Fibroblast of gingiva (primary cell): ENCODE measurements around the gene TEK.
"Not testable (repeated sequence)": the region's sequence is repeated elsewhere in the genome, so short reads cannot be mapped to it uniquely, and the experiment has no call there.

ENCODE experiments used
- DNase-seq: peaks from one replicate; pipeline ENCODE4 v3.0.0-alpha.2; 2011; ENCODE audit warnings: low read depth

The TEK gene

DNA sequence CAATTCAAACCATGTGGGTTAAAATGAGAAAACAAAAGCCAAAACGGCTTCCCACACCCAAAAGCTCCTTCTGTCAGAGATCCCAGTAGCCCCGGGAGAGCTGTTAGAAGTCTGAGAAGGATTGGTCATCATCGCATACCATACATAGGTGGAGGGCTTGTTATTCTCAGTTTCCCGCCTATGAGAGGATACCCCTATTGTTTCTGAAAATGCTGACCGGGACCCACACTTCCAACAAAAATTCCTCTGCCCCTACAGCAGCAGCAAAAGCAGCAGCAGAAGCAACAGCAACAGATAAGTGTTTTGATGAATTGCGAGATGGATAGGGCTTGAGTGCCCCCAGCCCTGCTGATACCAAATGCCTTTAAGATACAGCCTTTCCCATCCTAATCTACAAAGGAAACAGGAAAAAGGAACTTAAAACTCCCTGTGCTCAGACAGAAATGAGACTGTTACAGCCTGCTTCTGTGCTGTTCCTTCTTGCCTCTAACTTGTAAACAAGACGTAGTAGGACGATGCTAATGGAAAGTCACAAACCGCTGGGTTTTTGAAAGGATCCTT, at the start of gene TEK:
TSS of gene TEK (plus strand) at position 245 of the 561 bp plus-strand sequence. CDS start 366 bp downstream, outside the sequence.
- DNase-seq = no peak

DNA sequence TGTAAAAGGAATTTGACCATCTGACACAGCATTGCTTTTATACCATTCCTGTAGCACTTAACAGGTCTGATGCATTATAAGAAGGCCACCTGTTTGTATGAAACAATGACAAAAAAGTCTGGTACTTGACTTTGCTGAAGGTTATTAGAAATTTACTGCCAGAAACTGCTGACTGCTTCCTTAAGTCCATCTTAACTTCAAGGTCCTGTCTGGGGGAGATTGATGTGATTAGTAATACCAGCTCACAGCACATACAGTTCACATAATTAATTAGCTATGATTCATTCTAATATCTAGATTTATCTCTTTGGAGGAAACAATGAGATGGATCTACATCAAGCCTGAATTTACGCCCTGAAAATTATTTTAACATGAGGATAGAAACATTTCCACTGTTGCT, 49.6 kb upstream of the TEK start:
- DNase-seq = no peak

DNA sequence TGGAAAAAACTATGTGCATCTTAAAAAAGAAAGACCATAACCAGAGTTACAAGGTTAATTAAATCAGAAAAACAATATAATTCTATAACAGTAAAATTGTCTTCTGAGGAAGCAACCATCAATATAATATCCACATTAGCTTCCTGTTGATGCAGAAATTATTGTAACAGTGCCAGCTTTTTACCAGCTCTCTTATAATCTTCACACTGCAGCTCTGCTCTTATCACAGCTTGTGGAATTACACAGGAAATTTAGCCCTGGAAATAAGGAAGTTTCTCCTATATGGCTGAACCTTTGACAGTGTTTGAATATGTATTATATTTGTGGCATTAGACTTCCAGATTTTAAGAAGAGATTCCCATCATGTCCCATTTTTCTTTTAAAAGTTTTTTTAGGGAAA, 49.1 kb upstream of the TEK start:
- DNase-seq = no peak

DNA sequence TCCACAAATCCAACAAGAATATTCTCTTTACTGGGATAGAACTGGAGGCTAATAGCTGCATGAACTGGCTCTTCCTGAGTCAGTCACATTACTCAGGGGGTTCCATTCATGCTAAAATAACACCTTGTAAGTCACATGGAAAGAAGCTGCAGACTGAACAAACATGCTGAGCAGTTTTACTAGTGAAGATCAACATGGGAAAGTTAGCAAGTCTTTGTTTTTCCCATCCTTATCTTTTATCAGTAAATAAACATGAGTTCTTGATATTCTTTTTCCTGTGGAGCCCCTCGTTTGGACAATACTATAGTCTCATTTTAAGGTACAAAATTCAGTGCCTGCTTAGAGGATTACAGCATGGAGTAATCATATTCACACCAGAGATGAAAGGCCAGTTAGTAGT, 43.7 kb upstream of the TEK start:
- no peak for DNase-seq

DNA sequence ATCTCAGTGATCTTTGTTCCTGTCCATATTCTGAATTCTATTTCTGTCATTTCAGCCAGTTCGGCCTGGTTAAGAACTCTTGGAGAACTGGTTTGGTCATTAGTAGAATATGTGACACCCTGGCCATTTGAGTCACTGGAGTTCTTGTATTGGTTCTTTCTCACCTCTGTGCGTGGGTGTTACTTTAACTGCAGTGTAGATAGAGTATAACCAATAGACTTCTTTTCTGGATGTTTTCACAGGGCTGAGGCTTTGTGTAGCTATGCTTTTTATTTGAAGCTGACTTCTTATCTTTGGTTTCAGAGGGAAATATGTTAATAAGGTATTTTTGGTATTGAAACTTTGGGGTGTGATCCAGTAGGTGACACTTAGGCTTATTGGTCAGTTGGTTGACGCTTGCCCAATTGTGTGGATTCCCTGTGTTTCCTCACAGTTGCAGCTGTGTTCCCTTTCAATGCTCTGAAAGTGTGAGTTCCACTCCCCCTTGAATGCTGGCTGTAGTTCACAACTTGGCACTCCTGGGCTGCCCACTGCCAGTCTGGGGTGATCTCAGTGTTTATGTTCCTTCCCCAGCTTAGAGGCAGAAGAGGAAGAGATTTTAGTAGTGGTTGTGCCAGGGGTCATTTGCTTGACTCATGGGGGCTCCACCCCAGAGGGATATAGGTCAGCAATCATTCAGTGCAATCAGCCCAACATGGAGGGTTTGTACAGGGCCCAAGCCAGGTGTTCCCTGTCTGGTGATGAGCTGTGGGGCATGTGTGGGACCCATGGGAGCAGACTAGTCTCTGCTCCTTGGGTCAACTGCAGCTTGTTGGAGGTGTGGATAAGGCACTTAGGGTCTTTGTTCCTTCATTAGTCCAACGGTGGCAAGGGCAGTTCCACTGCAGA, 34.9 kb upstream of the TEK start:
- no peak for DNase-seq

DNA sequence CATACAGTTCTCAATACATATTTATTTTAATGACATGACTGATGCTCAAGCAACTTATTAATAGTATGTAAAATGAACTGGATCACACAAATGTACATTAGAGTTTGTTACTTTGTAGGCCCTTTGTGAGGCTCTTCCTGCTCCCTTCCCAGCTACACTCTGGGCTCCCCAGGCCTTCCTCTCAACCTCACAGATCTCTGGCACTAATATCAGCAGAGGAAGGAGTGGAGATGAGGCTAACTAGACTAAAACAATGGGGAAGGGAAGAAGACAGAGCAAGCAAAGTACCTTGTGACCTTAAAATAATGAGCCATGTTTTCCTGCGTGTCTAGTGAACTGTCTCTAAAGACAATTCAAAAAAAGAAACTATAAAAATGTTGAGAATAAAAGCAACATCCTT, 30.3 kb upstream of the TEK start:
- DNase-seq = no peak

DNA sequence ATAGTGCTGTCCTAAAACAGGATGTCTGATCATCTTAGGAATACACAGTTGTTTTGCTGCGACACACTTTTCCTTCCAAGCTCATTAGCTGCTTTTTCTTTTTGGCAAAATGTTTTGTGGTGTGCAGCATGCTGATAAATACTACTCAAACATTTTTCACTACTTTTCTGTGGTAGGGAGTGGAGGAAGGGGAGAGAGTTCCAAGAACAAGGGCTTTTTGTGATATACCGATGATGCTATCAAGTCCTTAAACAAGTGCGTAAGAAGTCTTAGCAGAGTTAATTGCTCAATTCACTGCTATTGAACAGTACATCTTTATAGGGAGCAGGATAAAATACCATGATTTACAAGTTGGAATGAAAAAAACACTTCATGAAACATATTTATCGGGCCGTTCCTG, 23.6 kb upstream of the TEK start:
- no peak for DNase-seq

DNA sequence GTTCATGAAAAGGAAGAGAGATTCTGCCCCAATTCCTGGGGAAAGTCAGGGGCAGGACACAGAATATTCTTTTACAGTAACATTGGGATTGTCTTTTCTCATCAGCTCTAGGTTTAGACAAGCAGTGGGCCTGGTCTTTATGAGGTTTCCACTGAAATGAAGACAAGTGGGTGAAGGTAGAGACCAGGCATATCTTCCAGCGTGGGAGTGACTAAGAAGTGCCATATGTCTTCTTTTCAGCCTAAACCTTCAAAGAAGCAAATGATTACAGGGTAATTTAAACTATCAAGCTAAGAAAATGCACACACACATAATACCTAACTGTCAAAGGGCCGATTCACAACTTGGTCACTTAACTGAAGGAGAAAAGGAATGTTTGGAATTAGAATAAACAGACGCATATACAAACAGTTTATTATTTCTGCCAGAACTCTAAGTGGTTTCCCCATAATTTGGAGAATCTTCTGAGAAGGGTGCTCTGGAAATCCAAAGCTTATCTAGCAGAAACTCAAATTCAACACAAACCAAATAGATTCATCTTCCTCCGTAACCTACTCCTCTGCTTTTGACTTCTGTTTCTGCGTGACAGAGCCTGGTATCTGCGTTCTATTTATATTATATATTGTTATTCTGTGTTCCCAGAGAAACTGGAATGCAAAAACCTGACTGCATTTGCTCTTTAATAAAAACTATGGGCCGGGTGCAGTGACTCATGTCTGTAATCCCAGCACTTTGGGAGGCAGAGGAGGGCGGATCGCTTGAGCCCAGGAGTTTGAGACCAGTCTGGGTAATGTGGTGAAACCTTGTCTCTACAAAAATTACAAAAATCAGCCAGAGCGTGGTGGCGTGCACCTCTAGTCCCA, 22.0 kb upstream of the TEK start:
- peak; percentile 42 for DNase-seq

DNA sequence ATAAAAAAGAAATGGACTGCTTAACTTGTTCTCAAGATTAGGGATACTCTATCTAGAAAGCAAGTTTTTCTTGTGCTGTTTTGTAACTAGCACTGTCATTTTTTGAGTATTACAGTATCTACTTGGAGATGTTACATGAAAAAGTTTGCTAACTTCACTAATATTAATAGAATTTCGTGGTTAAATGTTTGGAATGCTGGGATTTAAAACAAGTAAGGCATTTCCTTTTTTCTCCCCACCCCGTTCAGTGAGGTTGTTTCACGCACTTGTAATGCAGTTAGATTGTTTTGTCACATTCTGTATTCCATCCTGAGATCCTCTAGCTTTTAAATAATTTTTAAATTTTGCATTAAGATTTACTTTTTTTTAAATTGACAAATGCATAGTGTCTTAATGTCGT, 20.0 kb upstream of the TEK start:
- peak; percentile 11 for DNase-seq

DNA sequence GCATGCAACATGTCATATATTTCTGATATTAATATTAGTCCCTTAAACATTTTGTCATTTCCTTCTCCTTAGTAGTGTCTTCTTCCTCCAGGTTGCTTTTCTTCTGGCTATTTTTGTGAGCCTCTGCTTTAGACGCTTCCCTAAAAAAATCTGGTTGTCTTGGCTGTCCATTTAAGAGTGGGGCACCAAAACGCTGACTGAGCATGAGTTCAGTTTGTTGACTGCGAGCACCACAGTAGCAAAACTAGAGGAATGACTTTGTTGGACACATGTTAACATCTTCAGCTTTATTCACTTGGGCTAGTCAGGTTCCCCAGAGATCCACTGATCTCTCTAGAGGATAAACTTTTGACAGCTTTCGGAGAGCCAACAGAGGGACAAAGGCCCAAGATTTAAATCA, 19.3 kb upstream of the TEK start:
- DNase-seq = no peak

DNA sequence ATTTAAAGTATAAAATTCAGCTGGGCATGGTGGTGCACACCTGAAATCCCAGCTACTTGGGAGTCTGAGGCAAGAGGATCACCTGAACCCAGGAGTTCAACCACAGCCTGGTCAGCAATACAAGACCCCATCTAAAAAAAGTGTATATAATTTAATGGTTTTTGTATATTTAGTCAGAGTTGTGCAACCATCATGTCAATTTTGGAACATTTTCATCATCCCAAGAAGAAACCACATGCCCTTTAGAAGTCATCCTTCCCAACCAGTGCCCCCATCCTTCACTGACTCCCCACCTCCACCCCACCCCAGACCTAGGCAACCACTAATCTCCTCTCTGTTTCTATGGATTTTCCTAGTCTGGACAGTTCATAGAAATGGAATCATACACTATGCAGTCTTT, 18.8 kb upstream of the TEK start:
- no peak for DNase-seq

DNA sequence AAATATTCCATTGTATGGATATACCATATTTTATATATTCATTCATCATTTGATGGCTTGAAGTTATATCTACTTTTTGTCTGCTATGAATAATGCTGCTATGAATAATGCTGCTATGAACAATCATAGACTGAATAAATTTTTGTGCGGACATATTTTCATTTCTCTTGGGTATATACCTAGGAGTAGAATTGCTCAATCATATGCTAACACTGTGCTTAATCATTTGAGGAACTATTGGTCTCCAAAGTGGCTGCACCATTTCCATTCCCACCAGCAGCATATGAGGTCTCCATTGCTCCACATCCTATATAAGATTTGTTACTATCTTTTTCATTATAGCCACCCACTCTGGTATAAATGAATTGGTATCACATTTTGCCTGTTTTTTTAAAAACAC, 18.3 kb upstream of the TEK start:
- DNase-seq = no peak

DNA sequence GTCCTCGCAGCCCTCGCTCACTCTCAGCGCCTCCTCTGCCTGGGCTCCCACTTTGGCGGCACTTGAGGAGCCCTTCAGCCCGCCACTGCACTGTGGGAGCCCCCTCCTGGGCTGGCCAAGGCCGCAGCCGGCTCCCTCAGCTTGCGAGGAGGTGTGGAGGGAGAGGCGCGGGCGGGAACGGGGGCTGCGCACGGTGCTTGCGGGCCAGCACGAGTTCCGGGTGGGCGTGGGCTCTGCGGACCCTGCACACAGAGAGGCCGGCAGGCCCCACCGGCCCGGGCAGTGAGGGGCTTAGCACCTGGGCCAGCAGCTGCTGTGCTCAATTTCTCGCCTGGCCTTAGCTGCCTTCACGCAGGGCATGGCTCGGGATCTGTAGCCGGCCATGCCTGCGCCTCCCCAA, 16.5 kb upstream of the TEK start:
- not testable (repeated sequence) for DNase-seq

DNA sequence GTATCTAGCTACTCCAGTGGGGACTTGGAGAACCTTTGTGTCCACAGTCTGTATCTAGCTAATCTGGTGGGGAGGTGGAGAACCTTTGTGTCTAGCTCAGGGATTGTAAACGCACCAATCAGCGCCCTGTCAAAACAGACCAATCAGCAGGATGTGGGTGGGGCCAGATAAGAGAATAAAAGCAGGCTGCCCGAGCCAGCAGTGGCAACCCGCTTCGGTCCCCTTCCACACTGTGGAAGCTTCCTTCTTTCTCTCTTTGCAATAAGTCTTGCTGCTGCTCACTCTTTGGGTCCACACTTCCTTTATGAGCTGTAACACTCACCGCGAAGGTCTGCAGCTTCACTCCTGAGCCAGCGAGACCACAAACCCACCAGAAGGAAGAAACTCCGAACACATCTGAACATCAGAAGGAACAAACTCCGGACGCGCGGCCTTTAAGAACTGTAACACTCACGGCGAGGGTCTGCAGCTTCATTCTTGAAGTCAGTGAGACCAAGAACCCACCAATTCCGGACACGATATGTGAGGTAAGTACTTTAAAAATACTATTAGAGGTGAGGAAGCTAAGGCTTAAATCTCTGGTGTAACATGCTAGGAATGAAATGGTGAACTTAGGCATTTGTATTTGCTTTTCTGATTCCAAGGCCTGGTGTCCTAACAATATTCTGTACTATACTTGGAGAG, 15.5 kb upstream of the TEK start:
- DNase-seq = not testable (repeated sequence)

DNA sequence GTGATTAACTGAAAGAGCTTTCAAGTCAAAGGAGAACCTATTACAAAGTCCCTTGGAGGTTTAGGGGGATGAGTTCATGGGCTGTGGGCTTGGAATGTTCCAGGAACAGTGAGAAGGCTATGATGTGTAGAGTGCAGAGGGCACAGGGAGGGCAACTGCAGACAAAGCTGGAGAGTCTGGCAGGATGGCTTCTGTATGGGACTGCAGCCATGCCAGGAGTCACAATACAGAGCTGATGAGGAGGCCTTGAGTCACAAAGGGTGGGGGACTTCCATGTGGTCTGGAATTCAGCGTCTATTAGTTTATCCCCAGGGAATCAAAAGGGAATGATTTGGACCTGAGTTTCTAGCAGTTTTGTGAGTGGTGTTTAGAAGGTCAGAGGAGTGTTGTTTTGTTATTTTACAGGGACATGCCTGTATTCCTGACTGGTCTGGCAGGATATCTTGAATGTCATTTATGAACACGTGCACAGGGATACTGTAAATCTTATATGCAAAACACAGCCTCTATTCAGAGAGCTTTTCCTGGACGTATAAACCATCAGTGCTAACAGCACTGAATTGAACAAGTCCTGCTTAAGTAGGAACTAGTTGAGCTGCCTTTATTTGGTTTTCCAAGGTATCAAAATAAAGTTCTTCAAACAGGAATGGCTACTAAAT, 14.3 kb upstream of the TEK start:
- peak; percentile 16 for DNase-seq

DNA sequence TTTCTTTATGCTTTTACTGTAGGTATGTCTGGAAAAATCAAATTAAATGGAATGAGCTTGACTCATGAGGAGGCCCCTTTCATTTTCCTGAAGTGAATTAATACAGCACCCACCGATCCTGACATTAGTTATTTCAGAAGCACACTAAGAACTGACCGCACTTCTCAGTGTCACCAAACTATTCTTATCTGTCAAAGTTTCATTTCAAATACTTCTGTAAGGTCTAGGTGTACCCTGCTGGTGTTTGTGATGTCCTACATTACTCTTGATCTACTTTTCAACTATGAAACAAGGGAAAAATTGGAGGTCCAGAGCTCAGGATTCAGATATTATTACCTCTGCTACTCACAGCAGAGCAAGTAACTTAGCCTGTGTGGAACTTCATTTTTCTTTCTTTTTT, 1.8 kb upstream of the TEK start:
- no peak for DNase-seq

DNA sequence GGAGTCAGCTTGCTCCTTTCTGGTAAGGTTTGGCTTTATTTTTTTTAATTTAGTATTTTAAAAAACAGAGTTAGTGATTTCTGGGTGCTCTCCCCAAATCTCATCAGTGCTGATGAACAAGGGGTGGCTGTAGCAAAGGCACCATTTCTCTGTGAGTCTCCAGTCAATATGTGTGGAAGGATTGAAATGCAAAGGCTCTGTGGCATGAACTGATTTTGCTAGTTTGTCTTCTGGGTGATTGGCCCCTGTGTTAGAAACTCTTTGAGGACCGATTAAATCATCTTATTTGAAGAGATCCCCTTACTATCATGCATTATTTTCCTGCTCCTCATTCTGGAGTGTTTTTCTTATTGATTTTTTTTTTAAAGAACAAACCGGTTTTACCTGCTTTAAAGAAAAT, 596 bp downstream of the TEK start:
- DNase-seq = no peak

DNA sequence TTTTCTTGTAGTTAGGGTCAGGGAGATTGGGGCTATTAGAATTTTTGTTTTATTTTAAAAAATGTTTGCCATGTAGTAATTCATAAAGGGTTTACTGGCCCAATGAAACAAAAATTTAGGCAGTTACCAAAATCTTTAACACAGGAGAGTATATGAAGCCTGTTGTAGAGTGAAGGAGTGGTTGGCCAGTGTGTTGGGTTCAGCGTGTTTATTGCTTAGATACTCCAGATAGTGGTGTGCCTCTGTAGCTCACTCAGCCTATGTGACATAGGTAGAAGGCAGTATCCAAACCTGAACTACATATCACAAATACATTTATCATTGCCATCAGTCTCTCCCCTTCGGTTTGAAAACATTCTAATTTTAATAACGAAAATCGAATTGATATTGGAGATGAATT, 1.2 kb downstream of the TEK start:
- DNase-seq = no peak

DNA sequence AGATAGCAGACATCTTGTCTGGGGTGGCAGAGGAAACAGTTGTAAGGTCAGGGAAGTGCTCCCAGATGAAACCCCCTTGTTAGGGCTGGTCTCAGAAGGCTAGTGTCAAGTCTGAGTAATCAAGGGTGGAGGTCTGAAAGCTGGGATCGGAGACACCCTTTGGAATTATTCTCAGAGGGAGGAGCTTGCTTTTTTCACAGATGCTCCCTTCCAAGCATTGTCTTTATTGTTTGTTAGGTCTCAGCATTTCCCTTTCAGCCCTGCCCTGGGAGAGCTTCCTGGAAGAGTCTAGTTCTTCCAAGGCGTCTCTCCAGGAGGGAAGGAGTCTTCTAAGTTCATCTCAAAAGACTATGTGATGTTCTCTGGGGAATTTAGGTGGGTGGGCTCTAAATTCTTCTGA, 3.2 kb downstream of the TEK start:
- DNase-seq = no peak

DNA sequence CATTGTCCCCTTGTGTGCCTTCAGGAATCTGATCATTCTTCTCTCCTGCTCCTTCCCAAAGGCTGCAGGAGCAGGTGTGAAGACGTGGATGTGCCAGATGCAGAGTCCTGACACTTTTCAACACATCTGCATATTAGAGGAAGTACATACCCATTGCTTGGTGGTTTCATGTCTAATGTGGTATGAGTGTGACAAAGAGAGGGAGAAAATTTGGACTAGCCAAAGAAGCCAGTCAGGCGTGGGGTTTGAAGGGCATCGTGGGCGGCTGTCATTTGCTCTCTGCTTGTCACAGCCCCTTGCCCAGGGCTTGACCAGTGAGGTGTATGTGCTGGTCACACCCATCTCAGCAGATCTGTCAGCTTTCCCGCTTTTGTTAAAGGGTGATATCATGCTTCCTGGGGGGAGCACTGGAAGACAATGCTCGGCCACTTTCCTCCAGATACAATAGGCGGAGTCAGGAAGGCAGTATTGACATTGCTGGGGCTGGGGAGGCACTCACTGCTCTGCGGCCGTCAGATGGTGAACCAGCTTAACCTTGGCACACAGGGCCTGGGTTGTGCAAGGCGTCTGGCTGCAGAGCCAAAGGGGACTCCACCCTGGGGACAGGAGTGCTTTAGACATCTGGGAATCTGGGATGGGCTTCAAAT, 8.6 kb downstream of the TEK start:
- peak; percentile 8 for DNase-seq

DNA sequence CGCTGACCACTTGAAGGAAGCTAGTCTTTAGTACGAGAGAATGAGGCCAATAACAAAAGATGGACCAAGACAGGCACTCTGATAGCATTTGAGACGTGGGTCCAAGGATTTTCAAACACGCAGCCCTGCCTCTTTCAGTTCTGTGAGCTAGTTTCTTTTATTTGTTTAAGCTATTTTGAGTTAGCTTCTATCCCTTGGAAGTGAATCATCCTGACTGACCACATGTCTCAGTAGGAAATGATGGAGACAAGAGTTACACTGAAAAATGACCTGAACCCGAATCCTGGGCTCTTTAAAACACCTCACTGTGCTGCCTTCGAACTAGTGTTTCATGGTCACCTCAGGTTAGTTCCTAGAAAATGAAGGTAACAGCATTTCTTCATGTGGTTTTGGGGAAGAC, 9.9 kb downstream of the TEK start:
- DNase-seq = no peak
